IPS-20b (cell line): ENCODE data around the gene DNAJC13.

Experiments used
- H3K27ac ChIP-seq: one replicate; pipeline ENCODE4 v1.5.1; 2013; ENCODE audit warnings: low read length
- H3K27me3 ChIP-seq: 2 replicates; pipeline ENCODE4 v1.6.1; 2013; ENCODE audit warnings: mild to moderate bottlenecking, low read length, inconsistent platforms; ENCODE audit not compliant: insufficient read depth
- H3K36me3 ChIP-seq: 2 replicates; pipeline ENCODE4 v1.6.1; 2013; ENCODE audit warnings: low read depth, mild to moderate bottlenecking, inconsistent platforms, low read length, moderate library complexity; ENCODE audit not compliant: insufficient read depth
- H3K4me1 ChIP-seq: 2 replicates; pipeline ENCODE4 v1.6.1; 2013; ENCODE audit warnings: mild to moderate bottlenecking, control low read depth, inconsistent platforms, low read length, moderate library complexity; ENCODE audit not compliant: insufficient read depth
- H3K4me3 ChIP-seq: 2 replicates; pipeline ENCODE4 v1.5.1; 2013; ENCODE audit warnings: mild to moderate bottlenecking, low read length, inconsistent platforms
- H3K9ac ChIP-seq: 2 replicates; pipeline ENCODE4 v1.6.1; 2013; ENCODE audit warnings: low read depth, mild to moderate bottlenecking, inconsistent platforms, low read length, moderate library complexity
- H3K9me3 ChIP-seq: 2 replicates; pipeline ENCODE4 v1.6.1; 2013; ENCODE audit warnings: mild to moderate bottlenecking, low read depth, low read length, inconsistent platforms; ENCODE audit not compliant: insufficient read depth

The DNAJC13 gene

DNA sequence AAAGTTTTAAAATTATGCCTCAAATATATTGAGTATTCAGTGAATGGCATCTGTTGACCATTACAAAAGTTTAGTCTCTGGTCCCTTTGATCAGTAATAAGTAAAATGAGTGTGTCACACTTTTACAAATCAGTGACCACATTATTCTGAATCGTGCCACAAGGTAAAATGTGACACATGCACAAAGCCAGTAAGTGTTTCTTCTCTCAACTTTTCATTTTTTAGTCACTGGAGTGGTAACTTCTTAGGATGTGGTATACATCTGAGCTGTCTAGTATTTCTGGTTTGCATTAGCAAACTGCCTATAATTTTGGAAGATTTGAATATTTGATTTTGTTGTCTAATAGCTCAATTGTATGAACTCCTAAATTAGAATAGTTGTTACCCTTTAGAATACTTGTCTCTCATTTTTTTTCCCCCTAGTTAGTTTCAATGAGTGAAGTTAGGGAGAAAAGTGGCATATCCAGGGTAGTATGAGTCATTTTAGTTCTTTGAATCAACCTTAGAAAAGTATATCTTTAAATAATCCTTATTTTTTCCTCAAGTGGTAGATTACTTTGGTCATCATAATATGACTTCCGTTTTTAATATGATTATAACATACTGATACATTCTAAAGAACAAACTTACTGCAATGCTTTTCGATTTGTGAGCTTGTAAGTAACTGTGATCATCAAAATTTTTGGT lies 18.1 kb downstream of the DNAJC13 start:
- Histone ChIP-seq H3K9ac (no peak overlapping the region), H3K4me1 (no peaks in the 10 kb centered on the region), H3K27ac (no peak overlapping the region), H3K27me3 (no peaks in the 10 kb centered on the region), H3K4me3 (no peak overlapping the region), H3K9me3 (no peaks in the 10 kb centered on the region), H3K36me3 (peaks cover 23% of the 10 kb centered on the region)

DNA sequence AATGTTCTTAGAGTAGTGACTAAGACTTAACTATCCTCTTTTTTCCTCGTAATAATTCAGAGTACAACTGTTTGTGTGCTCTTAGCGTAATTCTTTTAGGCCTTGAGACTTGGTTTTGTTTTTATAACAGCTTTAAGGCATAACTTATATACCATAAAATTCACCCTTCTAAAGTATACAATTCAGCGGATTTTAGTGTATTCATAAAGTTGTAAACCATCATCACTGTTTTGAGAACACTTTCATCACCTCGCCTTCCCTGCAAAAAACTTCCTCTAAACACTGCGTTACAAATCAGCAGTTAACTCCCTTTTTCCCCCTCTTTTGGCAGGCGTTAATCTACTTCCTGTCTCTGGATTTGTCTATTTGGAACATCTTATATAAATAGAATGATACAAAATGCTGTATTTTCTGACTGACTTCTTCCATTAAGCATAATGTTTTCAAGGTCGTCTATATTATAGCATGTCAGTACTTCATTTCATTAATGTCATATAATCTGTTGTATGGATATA lies 18.7 kb downstream of the DNAJC13 start:
- H3K36me3 ChIP-seq = peaks cover 23% of the 10 kb centered on the region
- no peaks in the 10 kb centered on the region for H3K4me1 ChIP-seq
- H3K27ac ChIP-seq = no peak overlapping the region

DNA sequence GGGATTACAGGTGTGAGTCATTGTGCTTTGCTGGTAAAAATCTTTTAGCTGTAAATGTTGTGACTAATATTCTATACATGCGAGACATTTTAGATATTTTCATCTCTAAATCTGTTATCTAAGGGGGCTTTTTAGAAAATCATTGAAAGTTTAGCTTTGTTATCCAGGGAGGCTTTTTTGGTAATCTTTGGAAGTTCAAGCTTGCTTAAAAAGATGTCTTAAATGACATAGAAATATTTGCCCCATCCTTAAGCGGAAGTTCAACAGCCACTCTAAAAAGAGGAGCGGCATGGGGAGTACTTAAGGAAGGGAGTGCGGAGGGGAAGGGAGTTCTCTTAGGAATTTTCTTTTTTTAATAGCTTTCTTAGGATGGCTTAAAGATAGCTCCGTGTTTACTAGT lies 26.1 kb downstream of the DNAJC13 start:
- Histone ChIP-seq H3K9me3 (no peaks in the 10 kb centered on the region), H3K4me3 (no peak overlapping the region), H3K27me3 (no peaks in the 10 kb centered on the region), H3K36me3 (peaks cover 7% of the 10 kb centered on the region; the same call in 1 of the 2 replicates), H3K9ac (no peak overlapping the region), H3K4me1 (0 out of 2 replicates have a peak, but pooled peaks cover 6% of the 10 kb centered on the region), H3K27ac (no peak overlapping the region)

More for the DNA sequence above, 18.7 kb downstream of the DNAJC13 start:
- no peak overlapping the region for H3K9ac ChIP-seq
- H3K27me3 ChIP-seq = no peaks in the 10 kb centered on the region
- H3K4me3 ChIP-seq = no peak overlapping the region
- no peaks in the 10 kb centered on the region for H3K9me3 ChIP-seq

DNA sequence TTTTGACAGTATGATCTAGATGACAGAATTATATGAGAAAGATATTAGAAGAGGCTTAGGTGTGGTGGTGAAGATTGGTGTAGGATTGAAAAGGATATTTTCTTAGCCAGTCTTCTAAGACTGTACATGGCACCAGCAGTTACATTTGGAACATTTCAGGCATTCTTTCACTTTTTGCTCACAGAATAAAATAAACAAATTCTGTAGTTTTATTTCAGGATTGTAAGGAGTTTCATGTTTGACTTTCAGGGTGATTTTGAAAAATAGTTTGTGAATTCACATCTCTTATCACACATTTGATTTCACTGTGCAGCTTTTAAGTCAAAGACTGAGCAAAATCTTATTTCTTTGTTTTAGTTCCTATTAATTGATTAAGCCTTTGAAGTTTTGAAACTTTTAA lies 27.1 kb downstream of the DNAJC13 start:
- Histone ChIP-seq H3K4me3 (no peak overlapping the region), H3K4me1 (0 out of 2 replicates have a peak, but pooled peaks cover 6% of the 10 kb centered on the region), H3K9me3 (no peaks in the 10 kb centered on the region), H3K9ac (no peak overlapping the region), H3K36me3 (peaks cover 12% of the 10 kb centered on the region), H3K27me3 (no peaks in the 10 kb centered on the region), H3K27ac (no peak overlapping the region)

- no peaks in the 10 kb centered on the region for H3K27me3 ChIP-seq
- H3K27ac ChIP-seq = no peak overlapping the region
- peaks cover 16% of the 10 kb centered on the region for H3K36me3 ChIP-seq
- H3K9ac ChIP-seq = no peak overlapping the region
- 0 out of 2 replicates have a peak, but pooled peaks cover 6% of the 10 kb centered on the region for H3K4me1 ChIP-seq
- no peak overlapping the region for H3K4me3 ChIP-seq
- H3K9me3 ChIP-seq = no peaks in the 10 kb centered on the region
These were observed 28.5 kb downstream of the DNAJC13 start for GRCh38 chr3:132445817-132446216.

GRCh38 chr3:132448216-132448961 lies 31.1 kb downstream of the DNAJC13 start:
- H3K9ac ChIP-seq = no peak overlapping the region
- H3K4me3 ChIP-seq = no peak overlapping the region
- 0 out of 2 replicates have a peak, but pooled peaks cover 6% of the 10 kb centered on the region for H3K4me1 ChIP-seq
- H3K27me3 ChIP-seq = no peaks in the 10 kb centered on the region
- no peaks in the 10 kb centered on the region for H3K9me3 ChIP-seq
- peaks cover 41% of the 10 kb centered on the region for H3K36me3 ChIP-seq
- H3K27ac ChIP-seq = no peak overlapping the region

DNA sequence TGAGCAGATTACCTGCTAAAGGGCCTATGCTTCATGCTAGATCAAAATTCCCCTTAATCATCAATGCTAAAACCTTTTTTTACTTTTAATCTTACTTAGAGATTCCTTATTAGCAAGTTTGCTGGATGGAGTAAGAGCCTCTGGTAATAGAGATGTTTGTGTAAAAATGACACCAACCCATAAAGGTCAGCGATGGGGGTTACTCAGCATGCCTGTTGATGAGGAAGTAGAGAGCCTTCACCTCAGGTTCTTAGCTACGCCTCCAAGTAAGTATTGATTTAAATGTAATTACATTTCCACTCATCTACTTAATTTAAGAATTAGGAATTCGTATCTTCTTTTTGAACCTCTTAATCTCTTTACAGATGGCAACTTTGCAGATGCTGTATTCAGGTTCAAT lies 38.8 kb downstream of the DNAJC13 start:
- Histone ChIP-seq H3K36me3 (peaks cover 98% of the 10 kb centered on the region), H3K27ac (no peak overlapping the region), H3K4me3 (no peak overlapping the region), H3K4me1 (no peaks in the 10 kb centered on the region), H3K9ac (no peak overlapping the region), H3K9me3 (no peaks in the 10 kb centered on the region), H3K27me3 (no peaks in the 10 kb centered on the region)

DNA sequence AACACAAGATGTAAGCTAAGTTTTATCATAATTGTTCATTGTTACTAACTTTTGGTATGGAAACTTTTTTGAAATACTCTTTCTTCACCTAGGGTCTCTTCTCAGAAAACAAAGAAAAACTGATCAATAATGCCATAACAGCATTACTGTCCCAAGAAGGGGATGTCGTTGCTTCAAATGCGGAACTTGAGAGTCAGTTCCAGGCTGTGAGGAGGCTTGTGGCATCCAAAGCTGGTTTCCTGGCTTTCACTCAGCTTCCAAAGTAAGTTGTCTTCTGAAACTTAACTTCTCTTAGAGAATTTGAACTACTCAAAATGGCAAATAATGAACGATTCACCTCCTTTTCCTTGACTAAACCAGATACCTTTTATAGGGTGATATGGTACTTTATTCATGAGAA lies 39.3 kb downstream of the DNAJC13 start:
- H3K27ac ChIP-seq = no peak overlapping the region
- no peaks in the 10 kb centered on the region for H3K9me3 ChIP-seq
- no peaks in the 10 kb centered on the region for H3K27me3 ChIP-seq
- no peak overlapping the region for H3K4me3 ChIP-seq
- no peak overlapping the region for H3K9ac ChIP-seq
- H3K36me3 ChIP-seq = peaks cover 99% of the 10 kb centered on the region
- no peaks in the 10 kb centered on the region for H3K4me1 ChIP-seq

GRCh38 chr3:132457286-132457685 lies 40.0 kb downstream of the DNAJC13 start:
- H3K9ac ChIP-seq = no peak overlapping the region
- H3K9me3 ChIP-seq = no peaks in the 10 kb centered on the region
- H3K4me1 ChIP-seq = no peaks in the 10 kb centered on the region
- no peaks in the 10 kb centered on the region for H3K27me3 ChIP-seq
- no peak overlapping the region for H3K27ac ChIP-seq
- peaks cover 97% of the 10 kb centered on the region for H3K36me3 ChIP-seq
- no peak overlapping the region for H3K4me3 ChIP-seq

GRCh38 chr3:132459551-132459950 lies 42.2 kb downstream of the DNAJC13 start:
- Histone ChIP-seq H3K4me1 (no peaks in the 10 kb centered on the region), H3K27ac (no peak overlapping the region), H3K27me3 (no peaks in the 10 kb centered on the region), H3K9me3 (no peaks in the 10 kb centered on the region), H3K36me3 (peaks cover 96% of the 10 kb centered on the region), H3K4me3 (no peak overlapping the region), H3K9ac (no peak overlapping the region)

DNA sequence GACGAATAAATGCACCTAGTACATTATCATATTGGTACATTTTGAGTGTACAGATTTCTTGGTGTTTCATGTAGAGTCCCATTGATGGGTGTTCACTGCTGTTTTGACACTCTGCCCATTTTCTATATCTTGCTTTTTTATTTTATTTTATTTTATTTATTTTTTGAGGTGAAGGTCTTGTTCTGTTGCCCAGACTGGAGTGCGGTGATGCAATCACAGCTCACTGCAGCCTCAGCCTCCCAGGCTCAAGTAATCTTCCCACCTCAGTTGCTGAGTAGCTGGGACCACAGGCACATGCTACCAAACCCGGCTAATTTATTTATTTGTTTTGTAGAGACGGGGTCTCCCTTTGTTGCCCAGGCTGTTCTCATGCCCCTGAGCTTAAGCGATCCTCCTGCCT lies 44.2 kb downstream of the DNAJC13 start:
- Histone ChIP-seq H3K4me1 (no peaks in the 10 kb centered on the region), H3K27ac (no peak overlapping the region), H3K9me3 (no peaks in the 10 kb centered on the region), H3K27me3 (no peaks in the 10 kb centered on the region), H3K36me3 (peaks cover 94% of the 10 kb centered on the region), H3K4me3 (no peak overlapping the region), H3K9ac (no peak overlapping the region)

DNA sequence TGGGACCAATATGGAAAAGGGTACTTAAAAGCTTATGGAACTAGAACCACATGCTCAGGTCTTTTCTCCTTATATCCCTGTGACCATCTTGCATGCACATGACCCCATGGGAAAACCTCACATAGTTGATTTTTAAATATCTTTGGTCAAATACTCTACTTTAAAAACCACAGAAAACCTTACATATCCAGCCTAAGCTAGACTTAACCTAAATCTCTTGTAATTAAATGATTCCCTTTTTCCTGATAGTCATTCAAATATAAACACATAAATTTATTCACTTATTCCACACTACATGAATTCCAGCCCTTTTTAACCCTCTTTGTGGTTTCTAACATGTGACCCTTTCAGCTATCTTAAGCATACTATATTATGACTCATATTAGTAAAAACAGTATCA lies 46.8 kb downstream of the DNAJC13 start:
- Histone ChIP-seq H3K9ac (no peak overlapping the region), H3K36me3 (peaks cover 93% of the 10 kb centered on the region), H3K4me3 (no peak overlapping the region), H3K27me3 (no peaks in the 10 kb centered on the region), H3K9me3 (no peaks in the 10 kb centered on the region), H3K27ac (no peak overlapping the region), H3K4me1 (no peaks in the 10 kb centered on the region)
